ENCODE results near the gene KIAA0232. TPM values are rescaled to one million over a fixed set of nuclear protein-coding genes. Genes with fewer than 3 reads are reported as not detected.

The KIAA0232 gene
- total and polyA plus RNA-seq, 9 of the 15 experiments (the other 6 are each of a cell fraction or from before 2014, with no cell fraction given): 3.5 to 17.4 (median 13.0) TPM

DNA sequence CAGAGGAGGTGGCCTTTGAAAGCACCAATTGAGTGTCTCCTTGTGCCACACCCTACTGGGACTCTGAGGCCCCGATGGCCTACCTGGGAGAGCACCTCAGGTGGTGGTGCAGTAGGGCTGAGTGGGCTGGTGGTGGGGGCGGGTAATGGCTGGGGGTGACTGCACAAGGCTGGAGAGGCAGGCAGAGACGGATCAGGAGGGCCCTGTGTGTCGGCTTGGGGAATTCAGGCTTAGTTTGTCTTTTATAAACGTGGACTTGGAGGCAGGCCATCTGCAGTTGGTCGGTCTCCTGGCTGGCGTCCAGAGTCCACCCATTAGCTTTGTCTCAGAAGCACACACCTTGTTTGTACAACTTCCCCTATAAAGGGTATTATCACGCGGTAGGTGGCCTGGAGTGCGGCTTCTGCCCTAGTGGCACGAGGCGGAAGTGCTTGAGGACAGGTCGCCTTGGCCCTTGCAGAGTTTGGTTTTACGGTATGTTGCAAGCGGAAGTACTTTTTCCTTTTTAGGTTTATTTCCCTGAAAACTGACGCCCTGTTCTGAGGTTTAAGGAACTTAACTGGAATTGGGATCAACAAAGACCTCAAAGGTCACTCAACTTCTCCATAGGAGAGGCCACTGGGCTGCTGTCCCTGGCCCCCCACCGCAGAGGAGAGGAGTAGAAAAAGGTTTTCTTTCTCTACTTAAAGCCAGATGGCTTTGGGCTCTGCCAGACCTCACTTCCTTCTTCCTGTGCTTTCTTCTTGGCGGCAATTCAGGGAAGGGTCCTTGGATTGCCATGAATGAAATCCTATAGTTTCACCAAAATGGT lies 135.1 kb downstream of the KIAA0232 start (continued):
- TF ChIP-seq KDM4B (IDR thresholded peaks at IDR 0.05; ENCODE audit: borderline replicate concordance in 2 of 2, low read depth in 1 of 2): peak in 1 of 2 experiments; percentile 24; a peak in 1 of 4 replicates
- TF ChIP-seq CREB5 (CRISPR knock-in tag; IDR thresholded peaks at IDR 0.05): no peak
- TF ChIP-seq, protein P1, sequence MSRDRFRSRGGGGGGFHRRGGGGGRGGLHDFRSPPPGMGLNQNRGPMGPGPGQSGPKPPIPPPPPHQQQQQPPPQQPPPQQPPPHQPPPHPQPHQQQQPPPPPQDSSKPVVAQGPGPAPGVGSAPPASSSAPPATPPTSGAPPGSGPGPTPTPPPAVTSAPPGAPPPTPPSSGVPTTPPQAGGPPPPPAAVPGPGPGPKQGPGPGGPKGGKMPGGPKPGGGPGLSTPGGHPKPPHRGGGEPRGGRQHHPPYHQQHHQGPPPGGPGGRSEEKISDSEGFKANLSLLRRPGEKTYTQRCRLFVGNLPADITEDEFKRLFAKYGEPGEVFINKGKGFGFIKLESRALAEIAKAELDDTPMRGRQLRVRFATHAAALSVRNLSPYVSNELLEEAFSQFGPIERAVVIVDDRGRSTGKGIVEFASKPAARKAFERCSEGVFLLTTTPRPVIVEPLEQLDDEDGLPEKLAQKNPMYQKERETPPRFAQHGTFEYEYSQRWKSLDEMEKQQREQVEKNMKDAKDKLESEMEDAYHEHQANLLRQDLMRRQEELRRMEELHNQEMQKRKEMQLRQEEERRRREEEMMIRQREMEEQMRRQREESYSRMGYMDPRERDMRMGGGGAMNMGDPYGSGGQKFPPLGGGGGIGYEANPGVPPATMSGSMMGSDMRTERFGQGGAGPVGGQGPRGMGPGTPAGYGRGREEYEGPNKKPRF (IDR thresholded peaks at IDR 0.05; ENCODE audit: low read depth, low read length): no peak
- 0 out of 2 replicates have a peak, but pooled peaks have one; percentile 44 for TF ChIP-seq ATF7 (IDR thresholded peaks at IDR 0.05)
- TF ChIP-seq, protein P2, sequence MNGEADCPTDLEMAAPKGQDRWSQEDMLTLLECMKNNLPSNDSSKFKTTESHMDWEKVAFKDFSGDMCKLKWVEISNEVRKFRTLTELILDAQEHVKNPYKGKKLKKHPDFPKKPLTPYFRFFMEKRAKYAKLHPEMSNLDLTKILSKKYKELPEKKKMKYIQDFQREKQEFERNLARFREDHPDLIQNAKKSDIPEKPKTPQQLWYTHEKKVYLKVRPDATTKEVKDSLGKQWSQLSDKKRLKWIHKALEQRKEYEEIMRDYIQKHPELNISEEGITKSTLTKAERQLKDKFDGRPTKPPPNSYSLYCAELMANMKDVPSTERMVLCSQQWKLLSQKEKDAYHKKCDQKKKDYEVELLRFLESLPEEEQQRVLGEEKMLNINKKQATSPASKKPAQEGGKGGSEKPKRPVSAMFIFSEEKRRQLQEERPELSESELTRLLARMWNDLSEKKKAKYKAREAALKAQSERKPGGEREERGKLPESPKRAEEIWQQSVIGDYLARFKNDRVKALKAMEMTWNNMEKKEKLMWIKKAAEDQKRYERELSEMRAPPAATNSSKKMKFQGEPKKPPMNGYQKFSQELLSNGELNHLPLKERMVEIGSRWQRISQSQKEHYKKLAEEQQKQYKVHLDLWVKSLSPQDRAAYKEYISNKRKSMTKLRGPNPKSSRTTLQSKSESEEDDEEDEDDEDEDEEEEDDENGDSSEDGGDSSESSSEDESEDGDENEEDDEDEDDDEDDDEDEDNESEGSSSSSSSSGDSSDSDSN (IDR thresholded peaks at IDR 0.05; ENCODE audit: borderline replicate concordance in 1 of 2, low read depth in 2 of 2, low read length in 2 of 2): 0 out of 4 replicates have a peak, but pooled peaks of 1 of the 2 experiments have one; percentile 56
- peak; percentile 33; the same call in 1 of the 2 replicates for TF ChIP-seq CBFA2T2 (conservative IDR thresholded peaks at IDR 0.05)
- TF ChIP-seq ZNF280A (IDR thresholded peaks at IDR 0.05; ENCODE audit: low read depth, partially characterized antibody): no peak
- TF ChIP-seq LEF1 (IDR thresholded peaks at IDR 0.05): peak; percentile 53
- TF ChIP-seq KLF16 (IDR thresholded peaks at IDR 0.05): peak; percentile 37; the same call in 1 of the 2 replicates
- TF ChIP-seq, protein P3, sequence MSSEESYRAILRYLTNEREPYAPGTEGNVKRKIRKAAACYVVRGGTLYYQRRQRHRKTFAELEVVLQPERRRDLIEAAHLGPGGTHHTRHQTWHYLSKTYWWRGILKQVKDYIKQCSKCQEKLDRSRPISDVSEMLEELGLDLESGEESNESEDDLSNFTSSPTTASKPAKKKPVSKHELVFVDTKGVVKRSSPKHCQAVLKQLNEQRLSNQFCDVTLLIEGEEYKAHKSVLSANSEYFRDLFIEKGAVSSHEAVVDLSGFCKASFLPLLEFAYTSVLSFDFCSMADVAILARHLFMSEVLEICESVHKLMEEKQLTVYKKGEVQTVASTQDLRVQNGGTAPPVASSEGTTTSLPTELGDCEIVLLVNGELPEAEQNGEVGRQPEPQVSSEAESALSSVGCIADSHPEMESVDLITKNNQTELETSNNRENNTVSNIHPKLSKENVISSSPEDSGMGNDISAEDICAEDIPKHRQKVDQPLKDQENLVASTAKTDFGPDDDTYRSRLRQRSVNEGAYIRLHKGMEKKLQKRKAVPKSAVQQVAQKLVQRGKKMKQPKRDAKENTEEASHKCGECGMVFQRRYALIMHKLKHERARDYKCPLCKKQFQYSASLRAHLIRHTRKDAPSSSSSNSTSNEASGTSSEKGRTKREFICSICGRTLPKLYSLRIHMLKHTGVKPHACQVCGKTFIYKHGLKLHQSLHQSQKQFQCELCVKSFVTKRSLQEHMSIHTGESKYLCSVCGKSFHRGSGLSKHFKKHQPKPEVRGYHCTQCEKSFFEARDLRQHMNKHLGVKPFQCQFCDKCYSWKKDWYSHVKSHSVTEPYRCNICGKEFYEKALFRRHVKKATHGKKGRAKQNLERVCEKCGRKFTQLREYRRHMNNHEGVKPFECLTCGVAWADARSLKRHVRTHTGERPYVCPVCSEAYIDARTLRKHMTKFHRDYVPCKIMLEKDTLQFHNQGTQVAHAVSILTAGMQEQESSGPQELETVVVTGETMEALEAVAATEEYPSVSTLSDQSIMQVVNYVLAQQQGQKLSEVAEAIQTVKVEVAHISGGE (CRISPR knock-in tag; IDR thresholded peaks at IDR 0.05): 0 out of 6 replicates have a peak, but pooled peaks of 1 of the 3 experiments have one; percentile 17
- TF ChIP-seq TOE1 (IDR thresholded peaks at IDR 0.05; ENCODE audit: borderline replicate concordance): peak; percentile 44; the same call in 1 of the 2 replicates
- TF ChIP-seq TOE1 (CRISPR knock-in tag; IDR thresholded peaks at IDR 0.05; ENCODE audit: borderline replicate concordance, low read depth): no peak
- TF ChIP-seq SMAD1 (IDR thresholded peaks at IDR 0.05; ENCODE audit: low read depth, low read length, partially characterized antibody): no peak

All from K562 (cell line).